OCI-LY7 (cell line): ENCODE results near the gene HIF1AN. TPM values are rescaled to one million over a fixed set of nuclear protein-coding genes. Genes with fewer than 3 reads are reported as not detected.

Source experiments
- BruUV-seq: library from RNA; stranded (reverse); fragments of 400-500 nt; replicated peaks from 2 replicates; lab custom pipeline; 2021; lab: Mats Ljungman, UMichigan
- CTCF ChIA-PET: fragments of 300-600 bp; sonication (Branson Sonifier 250); formaldehyde crosslinking; loops from one replicate; lab custom pipeline; 2022; ENCODE audit warnings: antibody characterized with exemption; ENCODE audit not compliant: unreplicated experiment; lab: Charles Lee
- POLR2A ChIA-PET: fragments of 300-600 bp; sonication (Branson Sonifier 250); formaldehyde crosslinking; loops from one replicate; lab custom pipeline; 2022; ENCODE audit warnings: antibody characterized with exemption; lab: Charles Lee
- DNase-seq: peaks from one replicate; pipeline ENCODE4 v3.0.0-alpha.2; 2015; ENCODE audit warnings: low spot score
- H2AFZ ChIP-seq: fragments of 200-600 bp; sonication (generic), shearing (Covaris generic); 2 replicates; pipeline ENCODE4 v1.6.1; 2014; ENCODE audit warnings: mild to moderate bottlenecking, antibody characterized with exemption, low read length, moderate library complexity
- H3K27ac ChIP-seq: fragments of 200-600 bp; sonication (generic); 2 replicates; pipeline ENCODE4 v1.5.1; 2014; ENCODE audit warnings: mixed run types, low read depth, mild to moderate bottlenecking, moderate library complexity, low read length, inconsistent platforms; ENCODE audit not compliant: poor library complexity, severe bottlenecking
- H3K36me3 ChIP-seq: fragments of 200-600 bp; sonication (generic); 2 replicates; pipeline ENCODE4 v1.6.1; 2014; ENCODE audit warnings: mild to moderate bottlenecking, antibody characterized with exemption, low read length, moderate library complexity, mixed read lengths; ENCODE audit not compliant: insufficient read depth
- H3K4me1 ChIP-seq: fragments of 200-600 bp; sonication (generic); 2 replicates; pipeline ENCODE4 v1.5.1; 2014; ENCODE audit warnings: mild to moderate bottlenecking, low read length; ENCODE audit not compliant: insufficient read depth, poor library complexity, severe bottlenecking
- H3K4me2 ChIP-seq: fragments of 200-600 bp; sonication (generic); 2 replicates; pipeline ENCODE4 v1.6.1; 2014; ENCODE audit warnings: mild to moderate bottlenecking, low read length
- H3K4me3 ChIP-seq: fragments of 200-600 bp; sonication (generic); 2 replicates; pipeline ENCODE4 v1.5.1; 2014; ENCODE audit warnings: mild to moderate bottlenecking, low read depth, low read length; ENCODE audit not compliant: poor library complexity, severe bottlenecking
- H3K79me2 ChIP-seq: fragments of 200-600 bp; sonication (generic); 2 replicates; pipeline ENCODE4 v1.6.1; 2016; ENCODE audit warnings: low read depth, mild to moderate bottlenecking, low read length, moderate library complexity, mixed read lengths; ENCODE audit not compliant: insufficient read depth
- H3K9me2 ChIP-seq: fragments of 200-600 bp; sonication (generic); 2 replicates; pipeline ENCODE4 v1.6.1; 2016; ENCODE audit warnings: mild to moderate bottlenecking, low read length, mixed read lengths; ENCODE audit not compliant: insufficient read depth
- H3K9me3 ChIP-seq: fragments of 200-600 bp; sonication (generic); 2 replicates; pipeline ENCODE4 v1.6.1; 2014; ENCODE audit warnings: mild to moderate bottlenecking, mixed run types, low read length, mixed read lengths
- H4K20me1 ChIP-seq: fragments of 200-600 bp; sonication (generic); 2 replicates; pipeline ENCODE4 v1.6.1; 2014; ENCODE audit warnings: mild to moderate bottlenecking, antibody characterized with exemption, low read length, moderate library complexity, mixed read lengths; ENCODE audit not compliant: insufficient read depth
- CTCF ChIP-seq: fragments of 200-600 bp; sonication (generic); conservative IDR thresholded peaks from 2 replicates; pipeline ENCODE4 v1.5.1; 2014; ENCODE audit warnings: mild to moderate bottlenecking, antibody characterized with exemption, low read length, moderate library complexity, mixed read lengths
- EZH2phosphoT487 ChIP-seq: fragments of 200-600 bp; sonication (generic); IDR thresholded peaks from 2 replicates; pipeline ENCODE4 v1.6.1; 2018; ENCODE audit warnings: low read depth, borderline replicate concordance, mild to moderate bottlenecking, mixed run types, antibody characterized with exemption, low read length, moderate library complexity, mixed read lengths
- intact Hi-C: fragments of 100-400 bp; cut with micrococcal nuclease; formaldehyde crosslinking; loops from one replicate; pipeline ENCODE4 v1.10.0; 2022; ENCODE audit not compliant: unreplicated experiment
- total RNA-seq, 2 experiments: library from RNA; depleted of rRNA in 1 of 2; stranded (reverse); fragments of >200 nt in 1 of 2; shearing (Covaris generic) in 1 of 2; gene quantifications; 2 replicates each; pipeline ENCODE4 v1.2.3, GENCODE V29; 2014 to 2022

HIF1AN gene
- total RNA-seq, 2 experiments from 2014 or later: 10.6 to 44.6 TPM

- Histone ChIP-seq H3K9me2 (no peaks in the 10 kb centered on the region), H3K79me2 (no peaks in the 10 kb centered on the region), H3K4me2 (no peak overlapping the region), H3K4me3 (no peak overlapping the region), H3K27ac (no peak overlapping the region), H2AFZ (no peak overlapping the region), H3K36me3 (peaks cover 4% of the 10 kb centered on the region; the same call in 1 of the 2 replicates), H3K9me3 (no peaks in the 10 kb centered on the region), H3K4me1 (no peaks in the 10 kb centered on the region), H4K20me1 (no peaks in the 10 kb centered on the region)
- BruUV-seq: no TSS peak
- ChIA-PET CTCF (no interaction called here), POLR2A (no interaction called here)
- no peak for TF ChIP-seq EZH2phosphoT487
- TF ChIP-seq CTCF: no peak
- DNase-seq: no peak
- intact Hi-C loops: no loop called here
Measured at GRCh38 chr10:100489396-100489795, 46.3 kb upstream of the HIF1AN start.

GRCh38 chr10:100490531-100490930, 45.2 kb upstream of the HIF1AN start:
- Histone ChIP-seq H3K4me1 (no peaks in the 10 kb centered on the region), H3K79me2 (no peaks in the 10 kb centered on the region), H3K27ac (no peak overlapping the region), H3K4me3 (no peak overlapping the region), H3K36me3 (peaks cover 4% of the 10 kb centered on the region; the same call in 1 of the 2 replicates), H4K20me1 (no peaks in the 10 kb centered on the region), H3K9me2 (no peaks in the 10 kb centered on the region), H2AFZ (no peak overlapping the region), H3K4me2 (no peak overlapping the region), H3K9me3 (no peaks in the 10 kb centered on the region)
- POLR2A ChIA-PET: no interaction called here
- TF ChIP-seq EZH2phosphoT487 (no peak), CTCF (no peak)
- intact Hi-C loops: no loop called here
- BruUV-seq: no TSS peak
- CTCF ChIA-PET: no interaction called here
- DNase-seq: no peak

GRCh38 chr10:100496567-100496966, 39.2 kb upstream of the HIF1AN start:
- BruUV-seq: no TSS peak
- TF ChIP-seq EZH2phosphoT487: no peak
- TF ChIP-seq CTCF: no peak

More at GRCh38 chr10:100496567-100496966, 39.2 kb upstream of the HIF1AN start:
- Histone ChIP-seq H3K79me2 (no peaks in the 10 kb centered on the region), H3K4me3 (no peak overlapping the region), H3K9me3 (no peaks in the 10 kb centered on the region), H3K4me1 (no peaks in the 10 kb centered on the region), H3K36me3 (no peaks in the 10 kb centered on the region), H3K9me2 (no peaks in the 10 kb centered on the region), H3K4me2 (no peak overlapping the region), H4K20me1 (no peaks in the 10 kb centered on the region), H3K27ac (no peak overlapping the region), H2AFZ (no peak overlapping the region)
- CTCF ChIA-PET: interaction anchor here (0.6 to 1.4 kb wide), 2 partner anchors 9 to 15 kb away, joined by 3 to 5 read pairs; no protein-coding TSS in a partner anchor
- no peak for DNase-seq
- intact Hi-C loops: no loop called here
- POLR2A ChIA-PET: no interaction called here
